SU-DHL-6 (cell line): ENCODE results near the gene SKA2.

Experiments used
- H2AFZ ChIP-seq: fragments of 200-600 bp; sonication (generic); 2 replicates; pipeline ENCODE4 v1.6.1; 2014; ENCODE audit warnings: low read depth, mild to moderate bottlenecking, moderate library complexity, mixed read lengths, antibody characterized with exemption, low read length; ENCODE audit not compliant: severe bottlenecking
- H3F3A ChIP-seq: fragments of 200-600 bp; shearing (Covaris generic); 2 replicates; pipeline ENCODE4 v1.6.0; 2016; ENCODE audit warnings: antibody characterized with exemption, mild to moderate bottlenecking; ENCODE audit not compliant: insufficient read depth
- H3K27ac ChIP-seq: fragments of 200-600 bp; sonication (generic); 2 replicates; pipeline ENCODE4 v1.5.1; 2016; ENCODE audit warnings: low read depth, mild to moderate bottlenecking, low read length, moderate library complexity, mixed read lengths
- H3K27me3 ChIP-seq: fragments of 200-600 bp; sonication (generic), shearing (Covaris generic); 2 replicates; pipeline ENCODE4 v1.6.0; 2014; ENCODE audit warnings: mild to moderate bottlenecking, low read length
- H3K36me3 ChIP-seq: fragments of 200-600 bp; sonication (generic); 2 replicates; pipeline ENCODE4 v1.6.1; 2014; ENCODE audit warnings: mild to moderate bottlenecking, low read length, mixed read lengths
- H3K4me2 ChIP-seq: fragments of 300-600, 200-600 bp; shearing (Covaris generic), sonication (generic); 2 replicates; pipeline ENCODE4 v1.6.0; 2014; ENCODE audit warnings: low read length, low read depth, mild to moderate bottlenecking; ENCODE audit not compliant: poor library complexity, severe bottlenecking
- H3K4me3 ChIP-seq: fragments of 200-600 bp; sonication (generic); 2 replicates; pipeline ENCODE4 v1.5.1; 2014; ENCODE audit warnings: antibody characterized with exemption, low read length, mild to moderate bottlenecking, mixed read lengths; ENCODE audit not compliant: insufficient read depth, poor library complexity, severe bottlenecking
- H3K79me2 ChIP-seq: fragments of 200-600 bp; sonication (generic); 2 replicates; pipeline ENCODE4 v1.6.1; 2014; ENCODE audit warnings: mild to moderate bottlenecking, low read length, moderate library complexity; ENCODE audit not compliant: insufficient read depth
- H3K9ac ChIP-seq: fragments of 200-600 bp; sonication (generic); 2 replicates; pipeline ENCODE4 v1.7.0; 2014; ENCODE audit warnings: mild to moderate bottlenecking, low read length
- H3K9me2 ChIP-seq: fragments of 200-600 bp; sonication (generic); replicated peaks from 2 replicates; pipeline ENCODE4 v1.6.1; 2014; ENCODE audit warnings: low read length; ENCODE audit not compliant: insufficient read depth
- H3K9me3 ChIP-seq: fragments of 200-600 bp; sonication (generic); 2 replicates; pipeline ENCODE4 v1.6.1; 2014; ENCODE audit warnings: low read length, mixed read lengths; ENCODE audit not compliant: insufficient read depth
- H4K20me1 ChIP-seq: fragments of 200-600 bp; sonication (generic); 2 replicates; pipeline ENCODE4 v1.6.1; 2014; ENCODE audit warnings: low read depth, mild to moderate bottlenecking, antibody characterized with exemption, low read length, moderate library complexity, mixed read lengths
- CTCF ChIP-seq: fragments of 200-600 bp; sonication (generic); IDR thresholded peaks from one replicate; pipeline ENCODE4 v1.5.1; 2017; ENCODE audit warnings: antibody characterized with exemption, mild to moderate bottlenecking, low read length, moderate library complexity; ENCODE audit not compliant: insufficient read depth, poor library complexity, severe bottlenecking
- EZH2phosphoT487 ChIP-seq: fragments of 200-600 bp; sonication (generic), shearing (Covaris generic); conservative IDR thresholded peaks from 2 replicates; pipeline ENCODE4 v1.6.1; 2018; ENCODE audit warnings: mild to moderate bottlenecking, antibody characterized with exemption, low read length, moderate library complexity, mixed read lengths

The SKA2 gene

GRCh38 chr17:59084154-59084553, 70.8 kb downstream of the SKA2 start:
- TF ChIP-seq CTCF: no peak
- no peak for TF ChIP-seq EZH2phosphoT487
- Histone ChIP-seq H3K4me3 (no peak overlapping the region), H3K9me3 (no peaks in the 10 kb centered on the region), H3K27ac (no peak overlapping the region), H3K4me2 (no peak overlapping the region), H3K36me3 (peaks cover 36% of the 10 kb centered on the region), H2AFZ (no peak overlapping the region), H3K9ac (no peak overlapping the region), H3K79me2 (peaks cover 12% of the 10 kb centered on the region), H3F3A (no peaks in the 10 kb centered on the region; the same call in 1 of the 2 replicates), H3K27me3 (no peaks in the 10 kb centered on the region), H3K9me2 (no peaks in the 10 kb centered on the region), H4K20me1 (no peaks in the 10 kb centered on the region)

- H2AFZ ChIP-seq: no peak overlapping the region
- TF ChIP-seq CTCF (no peak), EZH2phosphoT487 (no peak)
- no peak overlapping the region for H3K4me2 ChIP-seq
- no peaks in the 10 kb centered on the region for H4K20me1 ChIP-seq
- no peak overlapping the region for H3K27ac ChIP-seq
- H3K4me3 ChIP-seq: no peak overlapping the region
- no peaks in the 10 kb centered on the region for H3K9me3 ChIP-seq
- H3K36me3 ChIP-seq: peaks cover 32% of the 10 kb centered on the region
- H3F3A ChIP-seq: no peaks in the 10 kb centered on the region
- no peaks in the 10 kb centered on the region for H3K79me2 ChIP-seq
- no peak overlapping the region for H3K9ac ChIP-seq
- H3K27me3 ChIP-seq: no peaks in the 10 kb centered on the region
- no peaks in the 10 kb centered on the region for H3K9me2 ChIP-seq
Observed at GRCh38 chr17:59074494-59074893, 80.5 kb downstream of the SKA2 start.

GRCh38 chr17:59073972-59074371, 81.0 kb downstream of the SKA2 start:
- Histone ChIP-seq H3K4me3 (no peak overlapping the region), H4K20me1 (no peaks in the 10 kb centered on the region), H3K27ac (no peak overlapping the region), H3K9ac (no peak overlapping the region), H3K9me3 (no peaks in the 10 kb centered on the region), H3K4me2 (no peak overlapping the region), H3F3A (no peaks in the 10 kb centered on the region), H3K27me3 (no peaks in the 10 kb centered on the region), H3K9me2 (no peaks in the 10 kb centered on the region), H2AFZ (no peak overlapping the region), H3K79me2 (no peaks in the 10 kb centered on the region), H3K36me3 (peaks cover 30% of the 10 kb centered on the region)
- TF ChIP-seq EZH2phosphoT487: no peak

GRCh38 chr17:59069856-59070255, 85.1 kb downstream of the SKA2 start:
- Histone ChIP-seq H3K79me2 (no peaks in the 10 kb centered on the region), H3K9me3 (no peaks in the 10 kb centered on the region), H3K36me3 (peaks cover 19% of the 10 kb centered on the region), H3K9me2 (no peaks in the 10 kb centered on the region), H3K27ac (no peak overlapping the region), H3K4me3 (no peak overlapping the region), H3K9ac (no peak overlapping the region), H3K4me2 (no peak overlapping the region), H3K27me3 (no peaks in the 10 kb centered on the region), H4K20me1 (no peaks in the 10 kb centered on the region), H3F3A (no peaks in the 10 kb centered on the region), H2AFZ (no peak overlapping the region)
- TF ChIP-seq EZH2phosphoT487 (no peak), CTCF (no peak)
